ENCODE measurements around the gene PRIM2.

GRCh38 chr6:57316581-57317059 is 810 bp upstream of the PRIM2 start:
- TF ChIP-seq CTCF (conservative IDR thresholded peaks at IDR 0.05; ENCODE audit: low read depth, low read length) (peak; percentile 94), POLR2A (IDR thresholded peaks at IDR 0.05; ENCODE audit: low read depth, low read length) (peak; percentile 63; the same call in 1 of the 2 replicates), NFE2L2 (IDR thresholded peaks at IDR 0.05; ENCODE audit: low read depth, low read length) (no peak), MAFK (IDR thresholded peaks at IDR 0.05; ENCODE audit: low read depth, low read length) (no peak), SMC3 (IDR thresholded peaks at IDR 0.05; ENCODE audit: low read depth, low read length) (peak; percentile 95), CEBPB (IDR thresholded peaks at IDR 0.05; ENCODE audit: low read depth, low read length) (no peak), USF2 (IDR thresholded peaks at IDR 0.05; ENCODE audit: low read depth, low read length) (no peak), MXI1 (IDR thresholded peaks at IDR 0.05; ENCODE audit: borderline replicate concordance, low read depth, low read length) (peak; percentile 83), BHLHE40 (IDR thresholded peaks at IDR 0.05; ENCODE audit: low read depth, low read length) (no peak), FOS (IDR thresholded peaks at IDR 0.05; ENCODE audit: low read depth, low read length) (no peak), RAD21 (IDR thresholded peaks at IDR 0.05; ENCODE audit: low read length) (peak; percentile 98)

Measured in IMR-90 (cell line).